Amniotic epithelial cell (primary cell): ENCODE data around the gene FARSB.

Experiments used
- DNase-seq: peaks from one replicate; pipeline ENCODE4 v3.0.0-alpha.2; 2010; ENCODE audit warnings: low read depth

The FARSB gene

DNA sequence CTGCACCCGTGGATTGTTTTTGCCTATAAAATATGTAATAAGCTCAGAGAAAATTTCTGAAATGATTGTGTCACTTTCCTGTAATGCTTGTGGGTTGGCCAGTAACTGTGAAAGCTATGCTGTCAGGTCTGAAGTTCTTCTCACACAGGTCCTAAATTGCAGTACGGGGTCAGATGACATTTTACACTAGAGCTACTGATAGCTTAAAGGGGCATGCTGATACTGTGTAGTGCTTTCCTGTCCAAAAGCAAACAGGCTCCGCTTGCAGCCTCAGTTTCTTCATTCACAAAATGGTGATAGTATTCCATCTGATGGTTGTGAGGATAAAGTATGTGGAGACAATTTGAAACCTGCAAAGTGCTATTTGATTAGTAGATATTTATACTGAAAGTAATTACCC is 7.6 kb upstream of the FARSB start:
- no peak for DNase-seq

- DNase-seq, result no peak
Measured at GRCh38 chr2:222656526-222657446, 894 bp upstream of the FARSB start.

GRCh38 chr2:222653280-222653679 is 2.6 kb downstream of the FARSB start:
- DNase-seq, result no peak

DNA sequence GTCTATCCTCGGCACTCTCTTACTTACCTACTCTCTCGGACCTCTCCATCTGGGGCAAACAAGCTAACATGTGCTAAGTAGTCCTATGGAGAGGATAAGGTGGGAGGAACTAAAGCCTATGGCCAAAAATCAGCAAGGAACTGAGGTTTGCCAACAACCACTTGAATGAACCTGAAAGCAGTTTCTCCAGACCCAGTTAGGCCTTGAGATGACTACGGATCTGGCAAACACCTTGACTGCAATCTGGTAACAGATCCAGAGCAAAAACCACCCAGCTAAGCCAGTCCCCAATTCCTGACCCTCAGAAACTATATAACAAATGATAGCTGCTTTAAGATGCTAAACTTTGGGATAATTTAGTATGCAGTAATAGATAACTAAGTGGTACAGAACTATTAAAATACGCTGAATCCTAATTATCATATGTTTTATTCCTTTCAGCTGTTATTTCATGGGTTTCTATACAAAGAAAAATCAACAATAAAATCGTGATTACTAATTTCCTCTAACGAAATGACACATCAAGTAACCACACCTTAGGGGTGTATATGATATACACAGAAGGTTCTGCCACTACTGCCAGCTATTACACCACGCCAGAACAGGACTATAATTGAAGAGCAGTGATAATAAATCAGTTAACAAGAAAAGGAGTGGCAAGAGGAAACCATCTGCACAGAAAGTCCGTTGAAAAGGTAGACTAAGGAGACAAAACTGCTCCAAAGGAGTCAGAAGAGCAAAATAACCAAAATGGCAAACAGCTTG is 3.2 kb downstream of the FARSB start:
- no peak for DNase-seq

GRCh38 chr2:222651718-222652418 is 4.0 kb downstream of the FARSB start:
- no peak for DNase-seq

DNA sequence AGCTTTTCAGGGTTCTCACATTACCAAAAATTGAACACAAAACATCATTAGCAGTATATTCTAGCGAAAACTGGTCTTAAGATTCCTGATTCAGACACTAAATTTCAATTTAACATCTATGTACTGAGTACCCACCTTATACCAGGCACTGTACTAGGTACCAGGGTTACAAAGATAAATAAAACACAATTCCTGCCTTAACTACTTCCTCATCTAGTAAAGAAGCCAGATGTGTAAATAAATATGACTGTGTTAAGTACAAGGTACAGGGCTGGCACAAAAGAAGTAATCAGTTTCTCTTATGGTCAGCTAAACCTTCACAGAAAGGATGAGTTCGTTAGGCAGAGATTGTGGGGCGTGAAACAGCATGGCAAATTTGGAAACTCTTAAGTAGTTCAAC is 6.1 kb downstream of the FARSB start:
- DNase-seq, result no peak

GRCh38 chr2:222646008-222646407 is 9.9 kb downstream of the FARSB start:
- DNase-seq, result no peak

GRCh38 chr2:222643134-222643533 is 12.8 kb downstream of the FARSB start:
- no peak for DNase-seq

DNA sequence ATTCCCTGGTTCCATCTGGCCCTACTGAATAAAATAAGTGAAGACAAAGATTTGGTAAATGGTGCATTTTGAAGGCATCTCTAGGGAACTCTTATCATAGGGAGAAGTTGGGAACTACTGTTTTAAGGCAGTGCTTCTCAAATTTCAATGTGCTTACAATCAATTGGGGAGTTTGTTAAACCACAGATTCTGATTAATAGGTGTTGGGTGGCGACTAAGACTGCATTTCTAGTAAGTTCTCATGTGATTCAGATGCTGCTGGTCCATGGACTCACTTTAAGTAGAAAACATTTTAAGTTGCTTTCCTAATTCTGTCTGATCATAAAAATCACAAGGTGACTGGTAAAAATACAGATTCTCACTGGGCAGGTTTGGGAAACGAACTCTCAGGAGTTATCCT is 14.6 kb downstream of the FARSB start:
- DNase-seq, result peak; percentile 51

DNA sequence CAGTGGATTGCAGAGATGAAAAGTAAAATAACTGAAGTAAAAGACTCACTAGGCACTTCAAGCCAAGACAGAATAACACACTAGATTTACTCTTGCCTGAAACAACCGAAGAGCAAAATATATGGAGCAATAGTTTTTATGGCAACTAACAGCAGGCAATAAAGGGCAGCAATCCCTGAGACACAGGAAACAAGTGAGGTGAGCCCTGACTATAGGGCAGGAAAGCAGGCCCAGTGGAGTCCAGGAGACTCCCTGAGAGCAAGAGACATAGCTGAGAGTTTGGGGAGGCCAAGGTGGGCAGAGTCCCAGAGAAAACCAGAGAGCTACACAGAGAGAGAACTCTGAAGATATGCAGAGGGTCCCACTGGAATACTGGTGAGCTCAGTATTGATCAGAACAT is 18.8 kb downstream of the FARSB start:
- no peak for DNase-seq

DNA sequence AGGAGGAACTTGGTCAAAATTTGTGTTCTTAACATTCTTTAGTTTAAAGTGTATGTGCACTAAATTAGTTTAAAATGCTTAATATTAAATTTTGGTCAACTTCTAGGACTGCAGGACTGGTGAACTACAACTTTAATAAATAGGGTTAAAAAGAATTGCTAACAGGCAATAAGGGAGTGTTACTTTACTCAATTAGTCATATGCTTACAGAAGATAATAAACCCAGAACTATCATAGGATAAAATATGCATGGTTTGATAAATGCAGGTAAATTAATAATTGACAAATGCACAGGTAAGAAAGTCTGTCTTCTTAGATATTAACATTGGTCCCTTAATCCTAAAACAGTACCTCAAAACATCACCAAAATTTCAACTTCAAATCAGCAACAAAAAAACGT is 20.6 kb downstream of the FARSB start:
- DNase-seq, result no peak

- no peak for DNase-seq
Measured at GRCh38 chr2:222627764-222628163, 28.1 kb downstream of the FARSB start.

DNA sequence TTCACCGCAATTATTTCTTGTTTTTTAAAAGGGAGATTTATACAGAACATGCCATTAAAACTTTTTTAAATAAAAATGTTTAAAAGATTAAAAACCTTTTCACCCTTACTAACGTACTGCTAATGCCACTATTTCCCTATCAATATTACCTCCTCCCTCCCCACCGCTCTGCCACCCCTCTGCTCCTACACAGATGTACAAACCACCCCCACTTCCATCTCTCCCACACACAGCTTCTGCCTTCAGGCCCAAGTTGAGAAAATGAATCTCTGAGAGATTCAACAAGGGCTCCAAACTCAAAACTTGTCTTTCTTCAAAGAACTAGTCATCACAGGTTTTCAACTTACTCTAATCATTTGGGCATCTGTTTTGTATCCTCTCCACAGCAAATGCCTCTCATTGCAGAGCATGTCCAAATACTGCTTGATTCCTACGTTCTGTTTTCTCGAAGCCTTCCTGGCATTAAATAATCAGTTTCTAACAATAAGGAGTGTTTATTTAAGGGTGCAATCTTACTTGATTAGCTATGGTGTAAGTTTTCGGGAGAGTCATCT is 32.1 kb downstream of the FARSB start:
- DNase-seq, result no peak

GRCh38 chr2:222622910-222623309 is 33.0 kb downstream of the FARSB start:
- DNase-seq, result no peak

DNA sequence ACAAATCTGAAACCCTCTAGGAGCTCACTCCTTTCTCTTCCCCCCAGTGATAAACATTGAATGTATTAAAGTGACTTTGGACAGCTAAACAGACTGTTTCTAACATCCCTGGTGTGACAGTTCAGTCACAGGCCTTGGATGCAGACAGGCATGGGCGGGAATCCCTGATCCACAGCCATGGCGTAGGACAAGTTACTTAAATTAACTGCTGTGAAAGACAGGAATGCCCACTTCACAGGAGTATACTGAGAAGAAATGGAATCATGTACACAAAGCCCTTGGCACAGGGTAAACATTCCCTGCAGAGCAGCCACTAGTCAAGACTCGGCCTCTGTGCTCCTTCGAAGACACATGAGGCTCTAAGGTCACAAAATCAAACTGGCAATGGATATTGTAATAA is 34.0 kb downstream of the FARSB start:
- no peak for DNase-seq

GRCh38 chr2:222615320-222615719 is 40.6 kb downstream of the FARSB start:
- DNase-seq, result no peak

DNA sequence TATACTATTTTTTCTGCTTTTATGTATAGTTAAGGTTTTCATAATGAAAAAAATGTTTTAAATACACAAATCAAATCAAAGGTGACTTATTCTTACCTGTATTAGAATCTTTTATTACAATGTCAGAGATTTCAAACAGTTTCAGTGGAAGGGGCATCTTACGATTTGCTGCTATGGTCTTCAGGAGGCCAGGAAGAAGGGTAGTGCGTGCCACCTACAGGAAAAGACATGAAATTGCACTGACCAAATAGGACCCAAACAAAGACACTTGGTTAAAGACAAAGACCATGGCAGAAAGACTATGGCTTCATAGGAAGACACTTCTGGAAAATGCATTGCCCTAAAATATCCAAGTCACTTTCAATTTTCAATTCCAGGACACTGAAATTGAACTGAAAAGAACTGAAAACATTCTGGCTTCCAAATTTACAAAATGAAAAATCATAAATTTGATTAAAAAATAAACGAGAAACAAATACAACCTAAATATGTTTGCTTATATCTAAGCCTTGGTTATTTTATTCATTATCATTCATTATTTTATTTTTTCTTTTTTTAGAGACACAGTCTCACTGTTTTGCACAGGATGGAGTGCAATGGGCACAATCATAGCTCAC is 42.1 kb downstream of the FARSB start:
- peak; percentile 58 for DNase-seq

DNA sequence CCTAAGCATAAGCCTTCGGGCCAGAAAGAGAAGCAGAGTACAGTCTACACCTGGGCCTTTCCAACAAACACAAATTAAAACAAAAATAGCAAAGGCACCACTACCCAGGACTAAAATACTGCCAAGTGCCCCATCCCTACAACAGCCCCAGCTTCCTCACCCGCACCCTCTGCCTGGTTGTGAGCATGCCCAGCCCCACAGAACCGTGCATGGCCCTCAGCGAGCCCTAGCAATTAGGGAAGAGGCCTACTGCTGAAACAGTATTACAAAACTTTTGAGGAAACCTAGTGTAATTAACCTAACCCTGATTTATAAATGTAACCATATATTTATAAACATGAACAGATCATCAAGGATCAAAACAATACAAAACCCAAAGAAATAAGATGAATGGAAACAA is 44.2 kb downstream of the FARSB start:
- no peak for DNase-seq

GRCh38 chr2:222610746-222611145 is 45.1 kb downstream of the FARSB start:
- DNase-seq, result peak; percentile 17

DNA sequence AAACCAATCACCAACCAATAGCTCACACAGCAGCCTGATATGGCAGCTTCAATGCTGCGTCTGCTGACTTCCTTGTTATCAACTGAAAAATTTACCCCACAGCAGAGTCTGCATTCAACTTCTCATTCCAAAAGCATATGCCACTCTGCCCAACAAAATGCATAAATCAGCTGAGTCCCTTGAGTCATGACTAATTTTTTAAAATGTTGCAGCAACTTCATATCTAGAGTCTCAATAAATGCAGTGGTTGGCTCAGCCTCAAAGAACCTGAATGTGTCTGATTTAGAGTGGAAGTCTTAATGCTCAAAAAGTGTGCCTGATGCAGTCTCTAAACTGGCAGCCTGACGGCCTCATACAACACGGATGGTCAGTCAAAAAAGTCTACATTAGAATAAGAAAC is 46.5 kb downstream of the FARSB start:
- DNase-seq, result peak; percentile 78

- DNase-seq, result peak; percentile 59
Measured at GRCh38 chr2:222608081-222608480, 47.8 kb downstream of the FARSB start.

- DNase-seq, result no peak
Measured at GRCh38 chr2:222606306-222606705, 49.6 kb downstream of the FARSB start.
